Activated T-cell treated with anti-CD3 and anti-CD28 coated beads, Interleukin-2, amount 50 U/mL, for 72 hours (primary cell): ENCODE results near the gene CTSL. TPM values are rescaled to one million over a fixed set of nuclear protein-coding genes. Genes with fewer than 3 reads are reported as not detected.
A peak's percentile ranks its signal among the peaks of the same experiment; 100 is the strongest.
"Not testable (repeated sequence)": the region's sequence is repeated elsewhere in the genome, so short reads cannot be mapped to it uniquely, and the experiment has no call there.

Experiments
- ATAC-seq, 2 donors: fragments of 150-1000 bp; cut with Tn5 transposase; replicated peaks in 1 of 2; 2 replicates each; pipeline ENCODE4 v1.10.0; 2021; ENCODE audit warnings: moderate library complexity in 2 of 2, mild to moderate bottlenecking in 1 of 2
- DNase-seq, 2 donors: peaks; one replicate each; pipeline ENCODE4 v3.0.0; 2021 to 2022; ENCODE audit warnings: mixed read lengths in 1 of 2
- H3K27ac Mint-ChIP-seq: one replicate; pipeline ENCODE4 v1.8.0; 2022; ENCODE audit warnings: mild to moderate bottlenecking, moderate library complexity, mixed read lengths
- H3K27me3 Mint-ChIP-seq: one replicate; pipeline ENCODE4 v1.8.0; 2022; ENCODE audit warnings: low read depth, mixed read lengths
- H3K36me3 Mint-ChIP-seq, 2 donors: one replicate each; pipeline ENCODE4 v1.8.0; 2022; ENCODE audit warnings: mixed read lengths in 2 of 2, mild to moderate bottlenecking in 1 of 2; ENCODE audit not compliant: insufficient read depth in 2 of 2
- H3K4me1 Mint-ChIP-seq: one replicate; pipeline ENCODE4 v1.8.0; 2022; ENCODE audit warnings: low read depth, mixed read lengths
- H3K4me3 Mint-ChIP-seq, 2 donors: one replicate each; pipeline ENCODE4 v1.8.0; 2022; ENCODE audit warnings: mild to moderate bottlenecking in 2 of 2, mixed read lengths in 2 of 2, moderate library complexity in 2 of 2
- H3K9me3 Mint-ChIP-seq, 2 donors: one replicate each; pipeline ENCODE4 v1.8.0; 2022; ENCODE audit warnings: mixed read lengths in 2 of 2
- total RNA-seq, 2 donors: library from RNA; stranded (reverse); gene quantifications; one replicate each; pipeline ENCODE4 v1.2.3, GENCODE V29; 2022

Gene CTSL
- total RNA-seq, 2 donors from 2014 or later, result 2.4 to 5.6 TPM

DNA sequence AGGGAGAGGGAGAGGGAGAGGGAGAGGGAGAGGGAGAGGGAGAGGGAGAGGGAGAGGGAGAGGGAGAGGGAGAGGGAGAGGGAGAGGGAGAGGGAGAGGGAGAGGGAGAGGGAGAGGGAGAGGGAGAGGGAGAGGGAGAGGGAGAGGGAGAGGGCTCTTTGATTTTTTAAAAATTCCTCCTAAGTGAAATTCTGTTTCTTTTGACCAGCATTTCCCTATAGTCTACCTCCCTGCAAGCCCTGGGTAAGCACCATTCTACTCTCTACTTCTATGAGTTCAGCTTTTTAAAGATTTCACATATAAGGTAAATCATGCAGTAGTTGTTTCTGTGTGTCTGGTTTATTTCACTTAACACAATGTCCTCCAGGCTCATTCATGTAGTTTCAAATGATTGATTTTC, 34.1 kb downstream of the CTSL start:
- not testable (repeated sequence) for H3K4me1 Mint-ChIP-seq, DNase-seq, H3K9me3 Mint-ChIP-seq, H3K36me3 Mint-ChIP-seq, H3K27ac Mint-ChIP-seq, H3K4me3 Mint-ChIP-seq, ATAC-seq
- peaks cover 20% of the 10 kb centered on the region for H3K27me3 Mint-ChIP-seq

GRCh38 chr9:87760529-87760928, 34.6 kb downstream of the CTSL start:
- ATAC-seq (no peak), DNase-seq (no peak)
- peaks cover 20% of the 10 kb centered on the region for H3K27me3 Mint-ChIP-seq
- H3K4me1 Mint-ChIP-seq, result no peaks in the 10 kb centered on the region
- H3K9me3 Mint-ChIP-seq, result no peaks in the 10 kb centered on the region
- H3K36me3 Mint-ChIP-seq, result no peaks in the 10 kb centered on the region
- no peak overlapping the region for H3K4me3 Mint-ChIP-seq
- H3K27ac Mint-ChIP-seq, result no peak overlapping the region

- Mint-ChIP-seq H3K27me3 (peaks cover 20% of the 10 kb centered on the region), H3K9me3 (no peaks in the 10 kb centered on the region), H3K4me3 (no peak overlapping the region), H3K36me3 (no peaks in the 10 kb centered on the region), H3K4me1 (peaks cover 4% of the 10 kb centered on the region), H3K27ac (no peak overlapping the region)
- DNase-seq (no peak), ATAC-seq (no peak)
Observed at GRCh38 chr9:87763286-87763685, 37.4 kb downstream of the CTSL start.

DNA sequence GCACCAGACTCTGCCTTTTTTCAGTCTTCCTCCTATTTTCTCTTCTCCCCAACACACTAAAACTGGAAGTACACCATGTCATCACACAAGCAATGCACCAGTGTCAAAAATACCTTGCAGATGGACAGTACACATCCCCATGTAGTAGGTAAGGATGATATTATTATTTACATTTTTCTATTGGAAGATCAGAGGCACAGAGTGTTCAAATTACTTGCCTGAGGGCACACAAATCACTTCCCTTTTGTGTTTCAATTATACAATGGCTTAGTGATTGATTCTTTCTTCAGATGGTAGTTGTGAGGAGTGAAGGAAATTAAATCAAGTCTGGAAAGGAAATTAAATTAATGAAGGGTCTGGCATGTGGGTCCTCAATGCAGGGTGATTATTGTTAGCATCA, 39.6 kb downstream of the CTSL start:
- ATAC-seq, result no peak

GRCh38 chr9:87766697-87767096, 40.8 kb downstream of the CTSL start:
- H3K9me3 Mint-ChIP-seq, result no peaks in the 10 kb centered on the region
- no peak overlapping the region for H3K4me3 Mint-ChIP-seq
- H3K36me3 Mint-ChIP-seq, result no peaks in the 10 kb centered on the region
- H3K27me3 Mint-ChIP-seq, result peaks cover 23% of the 10 kb centered on the region
- ATAC-seq (peak; percentile 57 to 83), DNase-seq (no peak)
- H3K27ac Mint-ChIP-seq, result no peak overlapping the region
- peaks cover 4% of the 10 kb centered on the region for H3K4me1 Mint-ChIP-seq

More for the DNA sequence above, 39.6 kb downstream of the CTSL start:
- Mint-ChIP-seq H3K36me3 (no peaks in the 10 kb centered on the region), H3K27ac (no peak overlapping the region), H3K4me3 (no peak overlapping the region), H3K9me3 (no peaks in the 10 kb centered on the region), H3K27me3 (peaks cover 27% of the 10 kb centered on the region), H3K4me1 (peaks cover 4% of the 10 kb centered on the region)
- no peak for DNase-seq

DNA sequence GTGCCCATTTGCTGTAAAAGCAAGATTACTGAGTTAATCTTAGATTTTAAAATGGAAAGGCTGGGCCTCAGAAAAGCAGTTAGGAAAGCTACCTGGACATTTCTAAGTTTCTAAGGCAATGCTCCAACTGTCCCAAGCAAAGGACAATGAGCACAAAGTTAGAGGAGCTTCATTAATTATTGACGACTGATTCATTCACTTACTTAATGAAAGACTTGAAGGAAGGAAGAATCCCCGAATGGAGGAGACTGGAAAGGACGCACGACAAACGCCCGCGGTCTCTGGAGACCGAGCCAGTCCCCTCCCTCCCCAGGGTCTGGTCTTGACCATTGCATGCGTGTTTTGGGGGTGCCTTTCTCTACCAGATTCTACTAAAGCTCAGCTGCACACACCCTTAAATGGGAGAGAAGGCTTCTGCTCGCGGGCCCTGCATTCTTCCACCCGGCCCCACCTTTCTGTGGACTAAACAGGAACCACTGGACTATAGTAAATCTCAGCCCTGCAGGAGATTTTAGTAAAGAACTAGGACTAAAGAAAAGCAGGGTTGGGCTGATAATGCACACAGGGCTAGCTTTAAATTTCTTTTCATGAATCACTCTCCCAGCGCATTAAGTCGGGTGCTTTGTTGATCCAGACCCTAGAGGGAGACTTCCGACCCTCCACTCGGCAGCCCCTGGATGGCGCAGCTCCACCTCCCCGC, 44.8 kb downstream of the CTSL start:
- Mint-ChIP-seq H3K9me3 (no peaks in the 10 kb centered on the region), H3K4me1 (peaks cover 4% of the 10 kb centered on the region), H3K27ac (no peak overlapping the region), H3K36me3 (no peaks in the 10 kb centered on the region), H3K4me3 (no peak overlapping the region), H3K27me3 (peaks cover 19% of the 10 kb centered on the region)
- DNase-seq (no peak), ATAC-seq (no peak)

GRCh38 chr9:87771316-87772006, 45.5 kb downstream of the CTSL start:
- Mint-ChIP-seq H3K4me3 (no peak overlapping the region), H3K9me3 (no peaks in the 10 kb centered on the region), H3K27me3 (peaks cover 19% of the 10 kb centered on the region), H3K36me3 (no peaks in the 10 kb centered on the region), H3K4me1 (peaks cover 4% of the 10 kb centered on the region), H3K27ac (no peak overlapping the region)
- ATAC-seq (no peak), DNase-seq (no peak)

DNA sequence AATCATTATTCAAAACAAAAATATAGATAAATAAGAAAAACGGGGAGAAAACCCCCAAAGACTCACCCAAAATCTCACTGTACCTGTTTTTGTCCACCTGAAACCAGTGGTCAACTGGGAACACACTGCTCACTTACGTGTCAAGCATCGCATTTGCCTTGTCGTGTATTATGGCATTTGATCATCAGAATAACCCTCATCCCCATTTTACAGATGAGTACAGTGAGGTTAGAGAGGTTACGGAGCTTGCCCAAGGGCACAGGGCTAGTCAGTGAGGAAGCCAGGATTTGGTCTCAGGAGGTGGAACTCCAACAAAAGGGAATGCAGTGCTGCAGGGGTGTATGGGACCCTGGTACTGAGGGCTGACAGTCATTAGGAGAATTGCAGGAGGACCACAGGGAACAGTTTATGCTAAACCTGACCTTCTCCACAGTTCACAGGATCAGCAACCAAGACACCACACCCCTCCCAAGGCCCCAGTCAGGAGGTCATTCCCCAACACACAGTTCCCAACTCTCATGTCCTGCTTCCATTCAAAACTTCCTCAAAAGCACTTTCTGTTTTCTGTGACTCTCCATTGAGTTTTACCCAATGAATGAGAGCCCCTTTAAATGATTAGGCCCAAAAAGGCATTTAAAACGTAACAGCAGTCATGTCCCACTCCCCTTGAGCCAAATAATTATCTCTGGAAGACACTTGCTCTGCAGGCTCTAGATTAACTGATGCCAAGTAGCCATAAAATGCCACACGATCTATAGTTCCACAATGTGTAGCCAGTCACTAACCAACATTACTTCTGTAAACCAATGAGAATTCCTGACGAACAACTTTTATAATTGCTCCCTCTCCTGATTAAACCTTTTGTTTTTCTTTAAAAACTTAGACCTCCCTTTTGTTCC, 50.8 kb downstream of the CTSL start:
- H3K27me3 Mint-ChIP-seq, result peaks cover 12% of the 10 kb centered on the region
- ATAC-seq, result no peak
- H3K4me3 Mint-ChIP-seq, result no peak overlapping the region
- H3K27ac Mint-ChIP-seq, result no peak overlapping the region
- no peaks in the 10 kb centered on the region for H3K4me1 Mint-ChIP-seq
- H3K9me3 Mint-ChIP-seq, result no peaks in the 10 kb centered on the region
- H3K36me3 Mint-ChIP-seq, result no peaks in the 10 kb centered on the region
- DNase-seq, result no peak

- Mint-ChIP-seq H3K27me3 (no peaks in the 10 kb centered on the region), H3K4me3 (no peak overlapping the region), H3K36me3 (no peaks in the 10 kb centered on the region), H3K27ac (no peak overlapping the region), H3K9me3 (no peaks in the 10 kb centered on the region), H3K4me1 (no peaks in the 10 kb centered on the region)
- no peak for ATAC-seq
- DNase-seq, result no peak
Observed at GRCh38 chr9:87778996-87779395, 53.1 kb downstream of the CTSL start.

Other genes starting within 250 kb of the CTSL start
- 10 to 100 TPM; 28.9 to 37.8 TPM for gene DAPK1, start 228.3 kb upstream of the CTSL start, total RNA-seq
- gene SPATA31E1, start 156.8 kb downstream of the CTSL start, total RNA-seq, result not detected
- not detected for gene SPATA31C1, start 191.8 kb downstream of the CTSL start, total RNA-seq
- gene CDK20, start 248.4 kb downstream of the CTSL start, total RNA-seq, result 1 to 10 TPM; 1.2 to 1.9 TPM